ENCODE results near the gene CDKAL1. TPM values are rescaled to one million over a fixed set of nuclear protein-coding genes. Genes with fewer than 3 reads are reported as not detected.
"Not testable (repeated sequence)": the region's sequence is repeated elsewhere in the genome, so short reads cannot be mapped to it uniquely, and the experiment has no call there.

CDKAL1 gene
- total RNA-seq, 1 experiment from 2014 or later: 24.4 TPM

DNA sequence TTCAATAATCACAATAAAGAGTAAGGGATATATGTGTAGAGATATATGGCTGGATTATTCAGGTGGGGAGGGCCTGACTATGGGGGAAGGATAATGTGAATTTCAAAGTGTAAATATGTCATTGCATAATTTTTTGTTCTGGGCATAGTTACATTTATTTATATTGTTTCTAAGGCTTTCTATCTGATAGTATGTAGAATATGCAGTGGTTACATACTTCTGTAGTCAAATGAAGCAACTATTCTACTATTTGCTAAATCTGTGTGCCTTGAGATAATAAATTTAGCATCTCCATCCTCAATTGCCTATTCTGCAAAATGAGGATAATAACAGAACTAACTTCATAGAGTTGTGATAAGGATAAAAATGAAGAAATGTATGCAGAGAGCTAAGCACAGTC, 359.2 kb downstream of the CDKAL1 start:
- no peak for DNase-seq
- no peak overlapping the region for H3K4me3 ChIP-seq (ENCODE audit: insufficient read depth, low read depth, low read length)
- no peaks in the 10 kb centered on the region for H3K36me3 ChIP-seq (replicated peaks; ENCODE audit: control insufficient read depth, insufficient read depth, low read length)
- H3K27me3 ChIP-seq (ENCODE audit: control insufficient read depth, insufficient read depth, low read length): no peaks in the 10 kb centered on the region

DNA sequence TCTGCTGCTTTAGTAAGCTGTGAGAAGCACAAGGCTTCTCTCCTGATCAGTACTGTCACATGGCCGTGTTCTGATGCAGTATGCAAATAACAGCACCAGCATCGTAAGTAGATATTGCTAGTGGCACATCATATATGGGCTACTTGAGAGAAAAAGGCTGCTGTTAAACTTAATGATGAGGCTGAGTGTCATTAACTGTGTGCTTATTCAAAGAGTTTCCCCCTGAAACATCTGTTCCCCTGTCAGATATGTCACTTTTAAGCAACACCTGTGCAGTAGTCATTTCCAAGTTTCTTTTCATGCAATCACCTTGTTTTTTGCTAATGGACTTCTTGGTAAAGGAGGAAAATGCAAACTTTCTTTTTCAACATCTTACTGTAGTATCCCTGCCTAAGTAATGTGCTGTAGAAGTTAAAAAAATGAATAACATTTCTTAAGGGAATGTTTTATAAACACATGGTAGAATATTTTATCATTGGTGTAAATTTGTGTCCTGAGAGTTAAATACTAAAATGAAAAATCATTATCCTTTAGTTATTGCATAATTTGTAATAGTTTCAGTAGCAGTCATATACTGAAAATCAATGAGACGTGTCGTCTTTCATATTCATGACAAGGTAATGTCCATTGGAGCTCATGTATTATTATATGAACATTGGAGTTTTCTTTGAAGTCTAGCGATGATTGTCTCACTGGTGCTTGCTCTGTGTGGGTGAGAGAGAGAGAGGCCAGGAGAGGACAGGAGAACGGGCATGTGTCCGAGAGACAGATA, 366.3 kb downstream of the CDKAL1 start:
- H3K4me3 ChIP-seq (ENCODE audit: insufficient read depth, low read depth, low read length): no peak overlapping the region

DNA sequence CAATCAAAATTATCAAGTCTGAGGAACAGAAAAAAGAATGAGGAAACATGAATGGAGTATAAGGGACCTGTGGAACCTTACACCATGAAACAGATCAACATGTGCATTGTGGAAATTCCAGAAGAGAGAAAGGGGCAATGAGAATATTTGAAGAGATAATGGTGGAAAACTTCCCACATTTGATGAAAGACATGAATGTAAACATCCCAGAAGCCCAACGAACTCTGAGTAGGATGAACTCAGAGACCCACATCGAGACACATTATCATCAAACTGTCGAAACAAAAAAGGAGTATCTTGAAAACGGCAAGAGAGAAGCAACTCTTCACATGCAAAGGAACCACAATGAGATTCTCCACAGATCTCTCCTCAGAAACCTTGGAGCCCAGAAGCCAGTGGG, 371.1 kb downstream of the CDKAL1 start:
- H3K27me3 ChIP-seq (ENCODE audit: control insufficient read depth, insufficient read depth, low read length): no peaks in the 10 kb centered on the region
- H3K4me3 ChIP-seq (ENCODE audit: insufficient read depth, low read depth, low read length): no peak overlapping the region
- no peak for DNase-seq

More for the DNA sequence above, 366.3 kb downstream of the CDKAL1 start:
- no peaks in the 10 kb centered on the region for H3K36me3 ChIP-seq (replicated peaks; ENCODE audit: control insufficient read depth, insufficient read depth, low read length)
- no peaks in the 10 kb centered on the region for H3K27me3 ChIP-seq (ENCODE audit: control insufficient read depth, insufficient read depth, low read length)
- DNase-seq: no peak

DNA sequence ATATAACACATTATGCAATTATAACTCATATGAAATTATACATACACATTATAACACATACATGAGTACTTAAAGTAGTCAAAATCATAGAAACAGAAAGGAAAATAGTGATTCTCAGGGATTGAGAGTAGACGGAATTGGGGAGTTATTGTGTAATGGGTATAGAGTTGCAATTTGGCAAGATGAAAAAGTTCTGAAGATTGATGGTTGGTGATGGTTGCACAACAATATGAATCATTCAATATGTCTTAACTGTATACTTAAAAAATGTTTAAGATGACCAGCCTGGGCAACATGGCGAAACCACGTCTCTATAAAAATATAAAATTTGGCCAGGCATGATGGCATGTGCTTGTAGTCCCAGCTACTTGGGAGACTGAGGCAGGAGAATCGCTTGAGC, 372.7 kb downstream of the CDKAL1 start:
- no peak for DNase-seq
- no peaks in the 10 kb centered on the region for H3K36me3 ChIP-seq (replicated peaks; ENCODE audit: control insufficient read depth, insufficient read depth, low read length)

More for the DNA sequence above, 371.1 kb downstream of the CDKAL1 start:
- no peaks in the 10 kb centered on the region for H3K36me3 ChIP-seq (replicated peaks; ENCODE audit: control insufficient read depth, insufficient read depth, low read length)

DNA sequence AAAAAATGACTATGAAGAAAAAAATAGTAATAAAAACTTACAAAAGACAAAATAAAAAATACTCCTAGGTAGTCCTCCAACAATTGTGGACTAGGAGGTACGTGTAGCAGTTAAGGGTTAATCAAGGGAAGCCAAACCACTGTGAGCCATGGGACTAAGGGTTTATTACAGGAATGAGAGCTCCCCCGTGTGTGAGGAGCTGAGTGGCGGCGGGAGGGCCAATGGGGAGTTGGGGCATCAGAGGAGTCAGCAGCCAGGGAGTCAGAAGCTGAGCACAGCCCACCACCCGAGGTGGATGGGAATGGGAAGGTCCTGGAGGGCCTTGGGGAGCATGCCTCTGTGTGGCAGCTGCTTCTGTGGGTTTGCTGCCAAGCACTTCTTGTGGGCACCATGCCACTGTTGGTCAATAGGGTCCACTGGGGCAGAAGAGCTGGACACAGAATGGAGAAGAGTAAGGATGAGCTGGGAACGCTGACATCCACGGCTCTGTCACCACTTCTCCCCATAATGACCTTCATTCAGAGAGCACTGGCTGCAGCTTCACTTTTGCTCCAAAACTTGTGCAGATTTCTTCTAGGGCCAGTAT, 373.3 kb downstream of the CDKAL1 start:
- Histone ChIP-seq H3K27me3 (ENCODE audit: control insufficient read depth, insufficient read depth, low read length) (no peaks in the 10 kb centered on the region), H3K4me3 (ENCODE audit: insufficient read depth, low read depth, low read length) (no peak overlapping the region), H3K36me3 (replicated peaks; ENCODE audit: control insufficient read depth, insufficient read depth, low read length) (no peaks in the 10 kb centered on the region)
- DNase-seq: peak; percentile 51

More for the DNA sequence above, 372.7 kb downstream of the CDKAL1 start:
- no peak overlapping the region for H3K4me3 ChIP-seq (ENCODE audit: insufficient read depth, low read depth, low read length)
- H3K27me3 ChIP-seq (ENCODE audit: control insufficient read depth, insufficient read depth, low read length): no peaks in the 10 kb centered on the region

DNA sequence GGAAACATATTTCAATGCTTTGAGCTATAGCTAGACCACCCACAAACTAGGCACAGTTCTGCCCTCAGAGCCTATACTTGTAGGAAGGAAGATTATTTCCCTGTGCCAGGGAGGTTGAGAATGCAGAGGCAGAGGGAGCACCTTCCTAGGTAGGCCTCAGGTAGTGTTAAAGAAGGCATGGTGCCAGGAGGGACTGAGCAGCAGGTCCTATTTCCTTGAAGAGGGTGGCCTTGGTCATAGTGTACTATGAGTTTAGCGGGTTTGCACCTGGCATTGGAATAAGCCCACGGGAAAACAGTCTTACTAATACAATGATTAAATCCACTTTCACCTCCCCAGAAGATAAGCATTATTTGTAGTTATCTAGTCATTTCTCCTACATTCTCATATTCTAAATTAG, 375.4 kb downstream of the CDKAL1 start:
- Histone ChIP-seq H3K27me3 (ENCODE audit: control insufficient read depth, insufficient read depth, low read length) (no peaks in the 10 kb centered on the region), H3K36me3 (replicated peaks; ENCODE audit: control insufficient read depth, insufficient read depth, low read length) (no peaks in the 10 kb centered on the region; the same call in 1 of the 2 replicates), H3K4me3 (ENCODE audit: insufficient read depth, low read depth, low read length) (no peak overlapping the region)
- no peak for DNase-seq

DNA sequence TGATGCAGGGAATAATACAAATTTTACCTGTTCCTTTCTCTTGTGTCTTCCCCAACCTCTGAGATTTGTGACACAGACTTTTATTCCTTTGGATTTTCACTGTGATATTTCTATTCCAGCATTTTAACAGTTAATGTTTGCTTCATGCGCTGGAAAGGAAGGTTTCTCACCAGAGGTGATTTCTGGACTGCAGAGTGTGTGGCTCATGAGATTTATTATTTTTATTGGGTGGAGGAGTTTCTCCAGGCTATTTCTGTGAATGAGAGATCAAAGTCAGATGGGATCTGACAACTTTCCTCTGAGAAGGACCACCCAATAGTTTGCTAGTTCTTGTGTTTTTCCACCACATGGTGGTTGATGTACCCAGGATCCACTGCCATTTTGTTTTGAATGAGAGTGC, 377.5 kb downstream of the CDKAL1 start:
- Histone ChIP-seq H3K4me3 (ENCODE audit: insufficient read depth, low read depth, low read length) (no peak overlapping the region), H3K27me3 (ENCODE audit: control insufficient read depth, insufficient read depth, low read length) (no peaks in the 10 kb centered on the region)

DNA sequence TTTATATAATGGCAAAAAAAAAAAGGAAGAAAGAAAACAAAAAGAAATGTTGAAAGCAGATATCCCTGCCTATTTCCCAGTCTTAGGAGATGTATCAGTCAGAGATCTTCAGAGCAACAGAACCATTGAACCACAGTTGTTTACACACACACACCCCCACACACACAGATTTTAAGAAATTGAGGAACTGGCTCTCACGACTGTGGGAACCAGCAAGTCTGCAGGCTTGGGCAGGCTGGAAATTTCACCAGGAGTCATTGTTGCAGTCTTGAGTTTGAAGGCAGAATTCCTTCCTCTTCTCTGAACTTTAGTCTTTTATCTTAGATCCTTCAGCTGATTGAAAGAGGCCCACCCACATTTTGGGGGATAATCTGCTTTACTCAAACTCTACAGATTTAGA, 380.9 kb downstream of the CDKAL1 start:
- DNase-seq: no peak
- H3K36me3 ChIP-seq (replicated peaks; ENCODE audit: control insufficient read depth, insufficient read depth, low read length): no peaks in the 10 kb centered on the region; the same call in 1 of the 2 replicates
- no peaks in the 10 kb centered on the region for H3K27me3 ChIP-seq (ENCODE audit: control insufficient read depth, insufficient read depth, low read length)
- no peak overlapping the region for H3K4me3 ChIP-seq (ENCODE audit: insufficient read depth, low read depth, low read length)

More for the DNA sequence above, 377.5 kb downstream of the CDKAL1 start:
- H3K36me3 ChIP-seq (replicated peaks; ENCODE audit: control insufficient read depth, insufficient read depth, low read length): no peaks in the 10 kb centered on the region; the same call in 1 of the 2 replicates
- no peak for DNase-seq

DNA sequence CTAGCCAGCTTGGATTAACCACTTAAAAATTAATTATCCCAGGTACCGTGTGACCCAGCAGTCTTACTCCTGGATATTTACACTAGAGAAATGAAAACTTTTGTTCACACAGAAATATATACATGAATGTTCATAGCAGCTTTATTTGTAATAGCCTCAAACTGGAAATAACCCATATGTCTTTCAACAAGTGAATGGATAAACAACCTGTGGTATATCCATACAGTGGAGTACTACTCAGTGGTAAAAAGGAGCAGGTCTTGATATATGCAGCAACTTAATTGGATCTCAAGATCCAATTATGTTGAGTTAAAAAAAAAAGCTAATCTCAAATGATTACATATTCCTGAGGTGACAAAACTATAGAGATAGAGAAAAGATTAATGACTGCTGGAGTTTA, 381.4 kb downstream of the CDKAL1 start:
- no peak for DNase-seq
- Histone ChIP-seq H3K27me3 (ENCODE audit: control insufficient read depth, insufficient read depth, low read length) (no peaks in the 10 kb centered on the region), H3K36me3 (replicated peaks; ENCODE audit: control insufficient read depth, insufficient read depth, low read length) (no peaks in the 10 kb centered on the region; the same call in 1 of the 2 replicates), H3K4me3 (ENCODE audit: insufficient read depth, low read depth, low read length) (no peak overlapping the region)

DNA sequence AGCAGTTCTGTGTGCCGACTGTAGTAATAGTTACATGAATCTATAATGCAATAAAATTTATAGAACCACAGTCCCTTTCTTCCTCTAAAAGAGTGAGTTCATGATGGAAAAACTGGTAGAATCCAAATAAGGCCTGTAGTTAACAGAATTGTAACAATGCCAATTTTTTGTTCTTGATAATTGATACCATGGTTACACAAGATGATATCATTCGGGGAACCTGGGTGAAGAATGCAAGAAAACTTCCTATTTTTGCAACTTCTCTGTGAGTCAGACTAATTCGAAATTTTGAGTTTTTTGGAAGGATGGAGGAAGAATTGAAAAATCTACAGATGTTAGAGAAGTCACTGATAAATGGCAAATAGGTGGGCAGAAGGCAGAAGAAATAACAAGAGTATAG, 381.8 kb downstream of the CDKAL1 start:
- no peak for DNase-seq
- H3K36me3 ChIP-seq (replicated peaks; ENCODE audit: control insufficient read depth, insufficient read depth, low read length): no peaks in the 10 kb centered on the region; the same call in 1 of the 2 replicates
- no peak overlapping the region for H3K4me3 ChIP-seq (ENCODE audit: insufficient read depth, low read depth, low read length)
- no peaks in the 10 kb centered on the region for H3K27me3 ChIP-seq (ENCODE audit: control insufficient read depth, insufficient read depth, low read length)

DNA sequence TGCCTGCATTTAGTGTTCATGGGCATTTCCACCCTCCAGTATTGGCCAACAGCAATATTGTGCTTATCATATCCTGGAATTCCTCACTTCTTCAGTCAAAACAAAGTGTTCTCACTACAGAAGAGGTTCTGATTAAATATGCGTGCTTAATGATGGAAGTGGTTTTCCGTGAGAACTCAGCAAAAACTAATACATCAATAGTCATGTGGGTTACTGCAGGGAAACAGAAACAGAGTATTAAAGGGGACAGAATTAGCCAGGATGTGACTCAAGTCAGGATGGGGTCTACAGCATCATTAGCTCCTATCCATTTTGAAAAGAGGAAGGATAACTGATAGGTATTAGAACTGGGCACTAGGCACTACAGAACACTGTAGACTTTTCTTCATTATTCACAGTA, 384.6 kb downstream of the CDKAL1 start:
- DNase-seq: no peak
- H3K36me3 ChIP-seq (replicated peaks; ENCODE audit: control insufficient read depth, insufficient read depth, low read length): no peaks in the 10 kb centered on the region
- no peaks in the 10 kb centered on the region for H3K27me3 ChIP-seq (ENCODE audit: control insufficient read depth, insufficient read depth, low read length)
- no peak overlapping the region for H3K4me3 ChIP-seq (ENCODE audit: insufficient read depth, low read depth, low read length)

DNA sequence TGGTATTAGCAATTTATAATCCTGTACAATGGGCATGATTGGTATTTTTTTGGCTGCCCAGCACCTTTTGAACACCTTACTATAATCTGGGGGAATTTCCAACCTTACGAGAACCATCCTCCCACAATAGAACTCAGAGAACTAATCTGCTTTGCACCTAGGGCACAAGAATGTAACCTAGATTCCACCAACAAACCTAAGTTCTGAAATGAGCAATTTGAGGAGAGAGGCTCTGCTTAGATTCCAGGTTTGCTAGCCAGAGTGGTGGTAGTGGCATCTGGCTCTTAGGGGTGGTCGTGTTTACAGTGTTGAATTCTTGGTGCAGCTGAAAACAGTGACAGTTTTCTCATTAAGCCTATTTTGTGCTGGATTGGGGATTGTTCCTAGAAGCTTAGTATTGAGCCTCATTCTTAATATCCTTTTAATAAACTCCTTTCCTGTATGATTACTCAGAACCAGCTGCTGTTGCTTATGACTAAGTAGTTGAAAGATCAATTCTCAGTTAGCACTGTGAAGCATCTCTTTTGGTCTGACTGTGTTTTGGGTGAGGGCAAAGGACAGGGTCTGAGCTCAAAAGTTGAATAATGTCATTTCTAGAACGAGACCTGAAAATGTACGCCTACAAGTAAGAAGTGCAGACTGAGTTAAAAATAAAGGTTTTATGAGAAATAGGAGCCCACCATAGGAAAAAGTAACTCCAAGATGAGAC, 385.6 kb downstream of the CDKAL1 start:
- Histone ChIP-seq H3K36me3 (replicated peaks; ENCODE audit: control insufficient read depth, insufficient read depth, low read length) (no peaks in the 10 kb centered on the region), H3K27me3 (ENCODE audit: control insufficient read depth, insufficient read depth, low read length) (no peaks in the 10 kb centered on the region), H3K4me3 (ENCODE audit: insufficient read depth, low read depth, low read length) (no peak overlapping the region)
- no peak for DNase-seq

DNA sequence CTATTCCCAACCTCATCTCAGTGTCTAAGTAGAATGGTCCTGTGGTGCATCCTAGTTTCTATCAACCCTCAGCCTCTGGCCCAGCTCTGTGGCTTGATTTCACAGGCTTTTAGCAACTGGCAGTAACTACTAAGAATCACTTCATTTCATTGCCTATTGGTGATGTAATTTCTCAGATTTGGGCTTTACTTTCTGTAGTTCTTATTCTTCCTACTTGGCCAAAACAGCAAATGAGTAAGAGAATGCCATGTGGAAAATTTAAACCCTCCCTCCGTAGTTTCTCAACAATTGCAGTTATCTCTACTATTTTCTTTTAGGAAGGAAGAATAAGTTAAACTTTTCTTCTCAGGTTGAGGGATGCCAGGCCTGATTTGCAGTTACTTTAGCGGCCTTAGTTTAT, 387.3 kb downstream of the CDKAL1 start:
- no peaks in the 10 kb centered on the region for H3K27me3 ChIP-seq (ENCODE audit: control insufficient read depth, insufficient read depth, low read length)
- no peaks in the 10 kb centered on the region for H3K36me3 ChIP-seq (replicated peaks; ENCODE audit: control insufficient read depth, insufficient read depth, low read length)
- no peak for DNase-seq
- H3K4me3 ChIP-seq (ENCODE audit: insufficient read depth, low read depth, low read length): no peak overlapping the region

DNA sequence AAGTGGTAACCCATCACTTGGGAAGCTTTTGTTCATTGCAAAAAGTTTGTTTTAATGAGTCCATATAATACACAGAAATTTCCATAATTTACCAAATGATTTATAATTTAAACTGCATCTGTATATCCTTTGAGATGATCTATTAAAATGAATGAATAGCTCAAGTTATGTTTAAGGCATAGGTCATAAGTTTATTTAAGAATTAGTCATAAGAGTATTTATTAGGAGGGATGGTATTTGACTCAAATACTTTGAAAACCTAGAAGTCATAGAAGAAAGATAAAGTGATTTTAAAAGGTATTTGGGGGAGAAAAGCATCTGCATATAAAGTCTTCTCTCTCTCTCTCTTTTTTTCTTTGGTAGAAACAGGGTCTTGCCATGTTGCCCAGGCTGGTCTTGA, 388.5 kb downstream of the CDKAL1 start:
- DNase-seq: no peak
- no peaks in the 10 kb centered on the region for H3K36me3 ChIP-seq (replicated peaks; ENCODE audit: control insufficient read depth, insufficient read depth, low read length)
- H3K4me3 ChIP-seq (ENCODE audit: insufficient read depth, low read depth, low read length): no peak overlapping the region
- no peaks in the 10 kb centered on the region for H3K27me3 ChIP-seq (ENCODE audit: control insufficient read depth, insufficient read depth, low read length)

DNA sequence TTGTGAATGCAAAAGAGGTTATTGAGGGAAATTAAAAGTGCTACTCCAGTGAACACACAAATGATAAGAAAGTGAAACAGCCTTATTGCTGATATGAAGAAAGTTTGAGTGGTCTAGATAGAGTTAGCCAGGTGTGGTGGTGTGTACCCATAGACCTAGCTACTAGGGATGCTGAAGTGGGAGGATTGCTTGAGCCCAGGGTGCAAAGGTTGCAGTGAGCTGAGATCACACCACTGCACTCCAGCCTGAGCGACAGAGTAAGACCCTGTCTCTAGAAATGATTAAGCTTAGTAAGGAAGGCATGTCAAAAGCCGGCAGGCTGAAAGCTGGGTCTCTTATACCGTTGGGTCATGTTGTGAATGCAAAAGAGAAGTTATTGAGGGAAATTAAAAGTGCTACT, 389.8 kb downstream of the CDKAL1 start:
- not testable (repeated sequence) for H3K4me3 ChIP-seq (ENCODE audit: insufficient read depth, low read depth, low read length); H3K27me3 ChIP-seq (ENCODE audit: control insufficient read depth, insufficient read depth, low read length); H3K36me3 ChIP-seq (replicated peaks; ENCODE audit: control insufficient read depth, insufficient read depth, low read length); DNase-seq

Measured in H7 (cell line).